GM12892 (cell line): ENCODE results near the gene CDKN1A.

Experiments
- POLR2A ChIP-seq: IDR thresholded peaks from 2 replicates; pipeline ENCODE4 v1.6.1; 2011; ENCODE audit warnings: low read depth, low read length, control low read depth
- POLR2AphosphoS5 ChIP-seq: IDR thresholded peaks from 2 replicates; pipeline ENCODE4 v1.6.1; 2011; ENCODE audit warnings: low read depth, low read length, control low read depth
- TAF1 ChIP-seq: IDR thresholded peaks from 2 replicates; pipeline ENCODE4 v1.6.1; 2011; ENCODE audit warnings: low read depth, mild to moderate bottlenecking, control low read depth, low read length, borderline replicate concordance

DNA sequence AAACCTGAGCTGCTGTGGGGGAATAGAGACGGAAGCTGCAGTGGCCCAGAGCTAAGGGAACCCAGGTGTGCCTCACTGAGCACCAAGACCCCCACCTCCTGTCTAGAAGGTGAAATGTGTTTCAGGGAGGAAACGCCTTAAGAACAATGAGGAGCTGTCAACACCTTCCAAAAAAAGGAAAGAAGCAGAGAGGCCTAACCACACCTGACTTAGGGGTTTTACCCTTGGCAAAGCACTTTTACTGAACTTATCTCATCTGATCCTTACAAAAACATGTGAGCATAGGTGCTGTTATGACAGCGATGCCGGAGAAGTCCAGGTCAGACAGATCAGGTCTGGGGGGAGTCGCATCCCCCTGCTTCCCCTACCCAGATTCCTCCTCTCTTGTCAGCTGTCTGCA, 16.1 kb upstream of the CDKN1A start:
- no peak for TF ChIP-seq POLR2A
- TF ChIP-seq TAF1 = no peak
- no peak for TF ChIP-seq POLR2AphosphoS5
